H1 (cell line): ENCODE results near the gene HGD. TPM values are rescaled to one million over a fixed set of nuclear protein-coding genes. Genes with fewer than 3 reads are reported as not detected.

Experiments used
- CTCF ChIA-PET: fragments of 300-600 bp; sonication (Branson Sonifier 250); formaldehyde crosslinking; loops from one replicate; lab custom pipeline; 2021; ENCODE audit not compliant: partially characterized antibody; lab: Charles Lee
- POLR2A ChIA-PET: fragments of 300-600 bp; sonication (Branson Sonifier 250); formaldehyde crosslinking; loops from one replicate; lab custom pipeline; 2021; ENCODE audit warnings: inconsistent platforms; ENCODE audit not compliant: partially characterized antibody; lab: Charles Lee
- DNase-seq, 2 experiments: peaks; one replicate each; pipeline versions ENCODE4 v3.0.0 to v3.0.0-alpha.2; 2010 to 2022; ENCODE audit warnings: low spot score in 2 of 2, low read depth in 1 of 2, mixed read lengths in 1 of 2
- FAIRE-seq: peaks from 2 replicates; lab custom pipeline; 2011; peaks lifted over from hg19 to GRCh38; lab: Jason Lieb, UNC
- H2AFZ ChIP-seq: 2 replicates; pipeline ENCODE4 v1.8.1; 2012; ENCODE audit warnings: low read length, inconsistent platforms
- H2AK5ac ChIP-seq: 2 replicates; pipeline ENCODE4 v1.6.1; 2013; ENCODE audit warnings: low read depth, low read length
- H2BK120ac ChIP-seq: replicated peaks from 2 replicates; pipeline ENCODE3; 2013; ENCODE audit warnings: low read depth, low read length, inconsistent platforms
- H2BK12ac ChIP-seq: 2 replicates; pipeline ENCODE4 v1.6.1; 2013; ENCODE audit warnings: low read depth, low read length
- H2BK15ac ChIP-seq: 2 replicates; pipeline ENCODE4 v1.6.1; 2013; ENCODE audit warnings: low read length
- H2BK20ac ChIP-seq: 2 replicates; pipeline ENCODE4 v1.6.1; 2013; ENCODE audit warnings: low read length
- H2BK5ac ChIP-seq: 2 replicates; pipeline ENCODE4 v1.6.1; 2013; ENCODE audit warnings: low read depth, low read length
- H3K14ac ChIP-seq: 2 replicates; pipeline ENCODE4 v1.6.1; 2013; ENCODE audit warnings: inconsistent platforms; ENCODE audit not compliant: insufficient read length
- H3K18ac ChIP-seq: 2 replicates; pipeline ENCODE4 v1.6.1; 2013; ENCODE audit warnings: low read length; ENCODE audit errors: extremely low read depth
- H3K23ac ChIP-seq: 2 replicates; pipeline ENCODE4 v1.6.1; 2013; ENCODE audit warnings: inconsistent platforms; ENCODE audit not compliant: insufficient read length
- H3K23me2 ChIP-seq: 2 replicates; pipeline ENCODE4 v1.6.1; 2013; ENCODE audit warnings: low read depth, low read length
- H3K27ac ChIP-seq: 2 replicates; pipeline ENCODE4 v1.6.1; 2011; ENCODE audit warnings: low read depth, low read length, inconsistent platforms
- H3K27me3 ChIP-seq, 4 experiments: replicated peaks in 1 of 4; 1 replicate in 1 of 4; 2 replicates in 3 of 4; pipeline versions ENCODE4 v1.6.1 to v1.8.1; 2011 to 2013; ENCODE audit warnings: low read length in 3 of 4, mild to moderate bottlenecking in 3 of 4, inconsistent platforms in 2 of 4, mixed read lengths in 2 of 4, moderate library complexity in 1 of 4; ENCODE audit not compliant: control insufficient read depth in 3 of 4, insufficient read depth in 3 of 4; ENCODE audit errors: extremely low read depth in 1 of 4
- H3K36me3 ChIP-seq, 4 experiments: 2 replicates each; pipeline versions ENCODE4 v1.6.1 to v1.8.1; 2011 to 2013; ENCODE audit warnings: mild to moderate bottlenecking in 4 of 4, low read length in 3 of 4, moderate library complexity in 2 of 4, control low read depth in 1 of 4, inconsistent platforms in 1 of 4; ENCODE audit not compliant: insufficient read depth in 4 of 4, control insufficient read depth in 2 of 4
- H3K4ac ChIP-seq: replicated peaks from 2 replicates; pipeline ENCODE3; 2013; ENCODE audit warnings: low read length, low read depth, mixed read lengths, inconsistent platforms; ENCODE audit not compliant: insufficient read length
- H3K4me1 ChIP-seq, 4 experiments: replicated peaks in 1 of 4; 1 replicate in 1 of 4; 2 replicates in 3 of 4; pipeline versions ENCODE4 v1.6.1 to v1.8.1; 2011 to 2013; ENCODE audit warnings: low read length in 3 of 4, inconsistent platforms in 2 of 4, mixed read lengths in 1 of 4; ENCODE audit not compliant: insufficient read depth in 4 of 4, control insufficient read depth in 3 of 4
- H3K4me2 ChIP-seq, 2 experiments: 2 replicates each; pipeline versions ENCODE4 v1.6.1 to v1.8.1; 2011 to 2013; ENCODE audit warnings: low read depth in 2 of 2, low read length in 2 of 2, control low read depth in 1 of 2, inconsistent platforms in 1 of 2, mild to moderate bottlenecking in 1 of 2; ENCODE audit not compliant: insufficient read depth in 1 of 2
- H3K4me3 ChIP-seq, 4 experiments: fragments of 200-600, 300-600 bp in 1 of 4; sonication (generic), shearing (Covaris generic), sonication (Bioruptor Twin) in 1 of 4; 2 replicates each; pipeline versions ENCODE4 v1.5.1 to v1.8.1; 2011 to 2016; ENCODE audit warnings: low read length in 4 of 4, low read depth in 3 of 4, control low read depth in 2 of 4, inconsistent platforms in 2 of 4, mild to moderate bottlenecking in 2 of 4, mixed read lengths in 1 of 4, moderate library complexity in 1 of 4; ENCODE audit not compliant: insufficient read depth in 2 of 4; ENCODE audit errors: extremely low read depth in 1 of 4
- H3K56ac ChIP-seq: replicated peaks from 2 replicates; pipeline ENCODE3; 2013; ENCODE audit warnings: low read depth, mild to moderate bottlenecking, mixed read lengths, low read length, inconsistent platforms; ENCODE audit not compliant: insufficient read length
- H3K79me1 ChIP-seq: 2 replicates; pipeline ENCODE4 v1.6.1; 2013; ENCODE audit warnings: low read depth, low read length, control low read depth
- H3K79me2 ChIP-seq, 2 experiments: 2 replicates each; pipeline versions ENCODE4 v1.6.1 to v1.8.1; 2012 to 2013; ENCODE audit warnings: low read length in 2 of 2, mild to moderate bottlenecking in 2 of 2, inconsistent platforms in 1 of 2; ENCODE audit not compliant: insufficient read depth in 2 of 2, control insufficient read depth in 1 of 2
- H3K9ac ChIP-seq, 4 experiments: replicated peaks in 1 of 4; 1 replicate in 1 of 4; 2 replicates in 3 of 4; pipeline versions ENCODE4 v1.6.1 to v1.8.1; 2011 to 2013; ENCODE audit warnings: low read depth in 3 of 4, low read length in 3 of 4, control low read depth in 2 of 4, mild to moderate bottlenecking in 2 of 4, moderate library complexity in 2 of 4, inconsistent platforms in 1 of 4; ENCODE audit errors: extremely low read depth in 1 of 4
- H3K9me3 ChIP-seq, 2 experiments: 2 replicates each; pipeline versions ENCODE4 v1.6.1 to v1.8.1; 2012 to 2013; ENCODE audit warnings: mild to moderate bottlenecking in 2 of 2, moderate library complexity in 2 of 2, control low read depth in 1 of 2, inconsistent platforms in 1 of 2, low read depth in 1 of 2, low read length in 1 of 2, mixed read lengths in 1 of 2; ENCODE audit not compliant: insufficient read depth in 2 of 2
- H4K20me1 ChIP-seq, 2 experiments: replicated peaks in 1 of 2; 2 replicates each; pipeline versions ENCODE3 to v1.8.1; 2011 to 2013; ENCODE audit warnings: inconsistent platforms in 2 of 2, low read length in 2 of 2, mild to moderate bottlenecking in 1 of 2; ENCODE audit not compliant: insufficient read depth in 2 of 2, control insufficient read depth in 1 of 2
- H4K5ac ChIP-seq: 2 replicates; pipeline ENCODE4 v1.6.1; 2013; ENCODE audit warnings: low read length, low read depth, mixed read lengths, inconsistent platforms; ENCODE audit not compliant: insufficient read length
- H4K8ac ChIP-seq: 2 replicates; pipeline ENCODE4 v1.8.0; 2013; ENCODE audit warnings: mild to moderate bottlenecking, moderate library complexity, low read length, inconsistent platforms; ENCODE audit not compliant: insufficient read depth; ENCODE audit errors: extremely low read depth
- H4K91ac ChIP-seq: replicated peaks from 2 replicates; pipeline ENCODE3; 2013; ENCODE audit warnings: low read length, mixed read lengths, inconsistent platforms; ENCODE audit not compliant: insufficient read length
- BACH1 ChIP-seq: IDR thresholded peaks from 2 replicates; pipeline ENCODE4 v1.6.1; 2012; ENCODE audit warnings: low read length, improper control_type of control experiment
- CBX5 ChIP-seq: fragments of 300-800, 300-1000 bp; sonication (generic); IDR thresholded peaks from 2 replicates; pipeline ENCODE4 v1.7.1; 2016; ENCODE audit warnings: antibody characterized with exemption, low read length, low read depth
- CTBP2 ChIP-seq: IDR thresholded peaks from 2 replicates; pipeline ENCODE4 v1.7.0; 2011; ENCODE audit warnings: borderline replicate concordance, mild to moderate bottlenecking, moderate library complexity, mixed read lengths, low read length; ENCODE audit not compliant: insufficient read depth, insufficient read length
- CTCF ChIP-seq, 3 experiments: IDR thresholded peaks; 1 replicate in 2 of 3; 2 replicates in 1 of 3; pipeline versions ENCODE4 v1.5.1 to v1.6.1; 2011; ENCODE audit warnings: low read length in 3 of 3, mild to moderate bottlenecking in 3 of 3, inconsistent platforms in 2 of 3, low read depth in 1 of 3, moderate library complexity in 1 of 3; ENCODE audit not compliant: insufficient read depth in 1 of 3; ENCODE audit errors: control extremely low read depth in 1 of 3
- JUND ChIP-seq: IDR thresholded peaks from 2 replicates; pipeline ENCODE4 v1.6.1; 2011; ENCODE audit warnings: mild to moderate bottlenecking, improper control_type of control experiment, low read length
- RNF2 ChIP-seq: fragments of 200-900, 300-1000 bp; sonication (generic); IDR thresholded peaks from 2 replicates; pipeline ENCODE4 v1.7.1; 2016; ENCODE audit warnings: borderline replicate concordance, low read depth, mild to moderate bottlenecking, antibody characterized with exemption, low read length; ENCODE audit not compliant: poor library complexity, severe bottlenecking; ENCODE audit errors: missing control alignments
- SRF ChIP-seq: IDR thresholded peaks from 2 replicates; pipeline ENCODE4 v1.6.1; 2011; ENCODE audit warnings: mild to moderate bottlenecking, low read depth, low read length, moderate library complexity
- polyA plus RNA-seq, 7 experiments: library from polyadenylated mRNA; depleted of rRNA in 3 of 7; stranded (reverse) in 5 of 7; unstranded in 2 of 7; fragments of >200 nt in 5 of 7; fragments of 200-250 nt in 2 of 7; gene quantifications; 1 replicate in 5 of 7; 2 replicates in 1 of 7; 4 replicates in 1 of 7; pipeline versions ENCODE4 v1.2.1 to v1.2.3, GENCODE V29; 2011 to 2013; ENCODE audit warnings: missing spikeins in 2 of 7, mixed read lengths in 2 of 7
- total RNA-seq: library from RNA; stranded (reverse); fragmentation: NEBNext Ultra II Directional; extraction: Animal tissue kit (Norgen Biotek cat#: 25700); gene quantifications from 2 replicates; pipeline ENCODE4 v1.2.1, GENCODE V29; 2021

Gene HGD
- total and polyA plus RNA-seq, 2 of the 8 experiments (the other 6 are each of a cell fraction or from before 2014, with no cell fraction given): 0.11 TPM; not detected in 1

GRCh38 chr3:120604382-120604781 lies 77.7 kb downstream of the HGD start:
- Histone ChIP-seq H2AK5ac (no peak overlapping the region), H3K27ac (no peak overlapping the region), H2BK12ac (no peak overlapping the region), H3K56ac (no peak overlapping the region), H3K4me2 (no peak overlapping the region), H3K4me1 (no peaks in the 10 kb centered on the region), H2AFZ (no peak overlapping the region), H3K4me3 (no peak overlapping the region), H2BK120ac (no peak overlapping the region), H3K79me2 (peaks cover 0 to 7% of the 10 kb centered on the region in 2 experiments; a peak in 2 of 4 replicates), H3K36me3 (peaks cover 4 to 31% (median 19%) of the 10 kb centered on the region in 4 experiments; a peak in 6 of 8 replicates), H3K18ac (no peak overlapping the region), H3K14ac (no peak overlapping the region), H2BK5ac (no peak overlapping the region), H3K23me2 (no peaks in the 10 kb centered on the region), H2BK15ac (no peak overlapping the region), H3K23ac (no peak overlapping the region), H3K27me3 (no peaks in the 10 kb centered on the region), H3K9ac (no peak overlapping the region), H2BK20ac (no peak overlapping the region), H3K4ac (no peak overlapping the region), H4K8ac (no peak overlapping the region), H3K9me3 (no peaks in the 10 kb centered on the region), H4K20me1 (peaks cover 0 to 2% of the 10 kb centered on the region in 2 experiments), H4K91ac (no peak overlapping the region), H3K79me1 (no peaks in the 10 kb centered on the region), H4K5ac (no peak overlapping the region)
- ChIA-PET POLR2A (interaction anchor here (0.9 to 1.4 kb wide), 2 partner anchors 9 to 37 kb away, joined by 3 to 5 read pairs; partner anchors contain the start of gene NDUFB4), CTCF (interaction anchor here (1.3 to 1.8 kb wide), 5 partner anchors 9 to 187 kb away, joined by 3 to 7 read pairs (median 4); partner anchors contain the start of gene NDUFB4)
- FAIRE-seq (no peak), DNase-seq (no peak)
- no peak for TF ChIP-seq JUND
- TF ChIP-seq CTCF (IDR thresholded peaks at IDR 0.05; ENCODE audit: control extremely low read depth in 1 of 3, insufficient read depth in 1 of 3, low read depth in 1 of 3, low read length in 3 of 3): no peak
- TF ChIP-seq SRF: no peak
- no peak for TF ChIP-seq CTBP2
- no peak for TF ChIP-seq RNF2
- no peak for TF ChIP-seq BACH1
- no peak for TF ChIP-seq CBX5
